Measurements from ENCODE around the gene EIF2B5.

Gene EIF2B5

GRCh38 chr3:184189421-184189820, 54.3 kb downstream of the EIF2B5 start:
- DNase-seq (ENCODE audit: insufficient read length, low spot score) (no peak), FAIRE-seq (no peak)

DNA sequence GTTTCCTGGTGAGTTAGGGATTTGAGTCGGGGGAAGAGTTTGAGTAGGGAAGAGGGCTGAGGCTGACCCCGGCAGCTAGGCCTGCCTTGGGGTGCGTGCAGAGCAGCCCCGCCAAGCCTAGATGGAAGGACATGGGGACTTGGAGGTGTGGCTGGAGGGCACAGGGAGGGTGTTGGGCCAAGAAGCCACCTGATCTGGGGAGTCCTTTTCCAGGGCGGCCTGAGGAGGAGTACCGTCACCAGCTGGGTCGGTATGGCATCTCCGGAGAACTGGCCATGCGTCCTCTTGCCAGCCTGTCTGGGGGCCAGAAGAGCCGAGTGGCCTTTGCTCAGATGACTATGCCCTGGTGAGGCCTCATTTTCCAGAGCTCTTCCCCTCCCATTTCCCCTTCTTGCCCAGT, 57.7 kb downstream of the EIF2B5 start:
- DNase-seq (ENCODE audit: insufficient read length, low spot score) (no peak), FAIRE-seq (no peak)

- FAIRE-seq (no peak), DNase-seq (ENCODE audit: insufficient read length, low spot score) (no peak)
Measured at GRCh38 chr3:184193991-184194539, 58.9 kb downstream of the EIF2B5 start.

Measured in GM19239 (cell line).